Heart left ventricle (tissue), 16 donors: ENCODE data around the gene CENPC. TPM values are rescaled to one million over a fixed set of nuclear protein-coding genes. Genes with fewer than 3 reads are reported as not detected.
"Not testable (repeated sequence)": the region's sequence is repeated elsewhere in the genome, so short reads cannot be mapped to it uniquely, and the experiment has no call there.

Experiments
- ATAC-seq, 4 donors: fragments of 200-7000 bp; cut with Tn5 transposase; one replicate each; pipeline ENCODE4 v1.9.1; 2020 to 2022; ENCODE audit warnings: moderate library complexity in 4 of 4, mild to moderate bottlenecking in 3 of 4, moderate number of reproducible peaks in 1 of 4
- DNase-seq, 5 donors: peaks; one replicate each; pipeline ENCODE4 v3.0.0-alpha.2; 2020
- H3K27ac ChIP-seq, 12 donors: fragments of 200-600 bp; sonication (generic) in 4 of 12; one replicate each; pipeline versions ENCODE4 v1.5.0 to v1.8.0; 2016 to 2022; ENCODE audit warnings: mild to moderate bottlenecking in 2 of 12
- H3K27me3 ChIP-seq, 9 donors: fragments of 200-600 bp; sonication (generic) in 2 of 9; one replicate each; pipeline versions ENCODE4 v1.5.1 to v1.8.0; 2016 to 2022; ENCODE audit warnings: mild to moderate bottlenecking in 3 of 9
- H3K36me3 ChIP-seq, 9 donors: fragments of 200-600 bp; sonication (generic) in 2 of 9; one replicate each; pipeline versions ENCODE4 v1.5.0 to v1.8.0; 2018 to 2022; ENCODE audit warnings: mild to moderate bottlenecking in 2 of 9
- H3K4me1 ChIP-seq, 12 donors: fragments of 200-600 bp; sonication (generic) in 4 of 12; one replicate each; pipeline versions ENCODE4 v1.5.0 to v1.8.0; 2016 to 2022; ENCODE audit warnings: mild to moderate bottlenecking in 3 of 12
- H3K4me3 ChIP-seq, 12 donors: fragments of 200-600 bp; sonication (generic) in 4 of 12; one replicate each; pipeline versions ENCODE4 v1.5.0 to v1.8.0; 2017 to 2022; ENCODE audit warnings: mild to moderate bottlenecking in 9 of 12, moderate library complexity in 4 of 12
- H3K9me3 ChIP-seq, 12 donors: fragments of 200-600 bp; sonication (generic) in 4 of 12; one replicate each; pipeline versions ENCODE4 v1.5.0 to v1.8.0; 2016 to 2022; ENCODE audit warnings: mild to moderate bottlenecking in 1 of 12
- POLR2A ChIP-seq, 2 donors: fragments of 450-650 bp; IDR thresholded peaks; one replicate each; pipeline ENCODE4 v1.6.1; 2017; ENCODE audit warnings: antibody characterized with exemption in 2 of 2, mild to moderate bottlenecking in 2 of 2, moderate library complexity in 2 of 2
- WGBS, 4 donors: extraction: QIAGEN DNeasy Blood & Tissue Kit in 2 of 4; methylation state at CpG; one replicate each; pipeline versions ENCODE4 v1.1.5 to v1.1.7; 2013 to 2018; 5-methylcytosine and 5-hydroxymethylcytosine counted together
- intact Hi-C, 10 donors: fragments of 100-400 bp; cut with DNase I; formaldehyde crosslinking; loops; one replicate each; pipeline versions ENCODE4 v1.11.1 to v1.14.2; 2022
- polyA plus RNA-seq, 2 donors: library from polyadenylated mRNA; stranded (reverse); fragments of 200-250 nt; gene quantifications; one replicate each; pipeline ENCODE4 v1.2.3, GENCODE V29; 2013
- total RNA-seq, 9 donors: library from RNA; depleted of rRNA in 2 of 9; stranded (reverse); fragments of >200 nt in 2 of 9; fragmentation: NEBNext Ultra II Directional in 3 of 9; extraction: Animal tissue kit (Norgen Biotek cat#: 25700) in 3 of 9; gene quantifications; one replicate each; pipeline versions ENCODE4 v1.1.0 to v1.2.4, GENCODE V29; 2016 to 2023
- TF ChIP-seq, protein P1 (sequence below), 12 donors: fragments of 200-600 bp; sonication (generic) in 4 of 12; IDR thresholded peaks; one replicate each; pipeline versions ENCODE4 v1.5.0 to v1.8.0; 2018 to 2022; ENCODE audit warnings: antibody characterized with exemption in 12 of 12, mild to moderate bottlenecking in 5 of 12
- donor health status: ischemic (EF 13 %, LVEDD 7.1; RV severe dilation, severe dysfunction).
- donor health status: healthy with polysubstance abuse.
- donor health status: DM: no; HTN: yes; CAD: no.
- donor health status: DM: no; HTN: no; CAD: no.
- donor health status: ischemic (EF 25% LVEDD 6.9; RV normal size, moderate dysfunction).
- donor health status: ischemic (EF 25% LVEDD 5.7; RV mildly dilated, moderate dysfunction).
- donor health status: healthy.
- donor health status: DM: yes; HTN: yes; CAD: no.
- donor health status: ischemic (EF 35%, LVEDD 5.7; RV mildly dilated, moderate dysfunction).
- donor health status: nonischemic (EF 11% LVEDD 7.7; RV severe dilation, severe dysfunction).
- donor health status: DM: yes; HTN: yes; CAD: no.
- donor health status: PGD.
- donor health status: ischemic (EF 29% LVEDD 5.4; RV normal size, mild dysfunction).
- donor health status: nonischemic (EF 23%, LVEDD 6.1; RV moderate dilation, normal function).

Gene CENPC
- total and polyA plus RNA-seq, 11 donors = 2.6 to 16.7 (median 8.2) TPM

DNA sequence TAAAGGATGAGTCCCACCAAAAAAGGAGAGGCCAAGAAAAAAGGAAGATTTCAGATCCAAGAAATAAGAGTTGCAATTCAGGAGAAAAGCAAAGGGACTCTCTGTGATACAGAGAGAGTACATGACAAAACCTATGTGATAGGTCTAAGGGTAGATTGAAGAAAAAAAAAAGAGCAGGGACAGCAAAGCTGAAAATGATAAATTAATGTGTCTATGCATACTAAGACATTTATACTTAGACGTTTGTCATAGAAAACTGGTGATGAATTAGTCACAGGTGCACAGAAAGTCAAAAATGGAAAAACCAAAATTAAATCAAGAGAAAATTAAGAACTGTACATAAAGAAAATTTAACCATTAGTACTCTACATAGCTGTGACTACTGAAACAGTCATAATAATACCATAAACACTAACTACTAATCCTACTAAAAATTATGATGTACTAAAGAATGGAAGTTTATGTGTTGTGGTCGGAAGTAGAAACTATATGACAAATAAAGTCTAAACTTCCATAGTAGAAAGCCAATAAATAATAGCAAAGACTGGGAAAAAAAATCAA, 9.9 kb downstream of the CENPC start:
- Histone ChIP-seq H3K27me3 (no peaks in the 10 kb centered on the region), H3K4me1 (no peaks in the 10 kb centered on the region), H3K9me3 (peaks cover 0 to 11% (median 0%) of the 10 kb centered on the region in 12 donors), H3K27ac (no peak overlapping the region), H3K4me3 (no peak overlapping the region), H3K36me3 (peaks cover 0 to 95% (median 88%) of the 10 kb centered on the region in 9 donors)
- WGBS, 4 donors = 86 to 92% (median 88%) methylated on average over 2 of the region's 2 CpGs
- TF ChIP-seq POLR2A (IDR thresholded peaks at IDR 0.05) = no peak
- TF ChIP-seq, protein P1, sequence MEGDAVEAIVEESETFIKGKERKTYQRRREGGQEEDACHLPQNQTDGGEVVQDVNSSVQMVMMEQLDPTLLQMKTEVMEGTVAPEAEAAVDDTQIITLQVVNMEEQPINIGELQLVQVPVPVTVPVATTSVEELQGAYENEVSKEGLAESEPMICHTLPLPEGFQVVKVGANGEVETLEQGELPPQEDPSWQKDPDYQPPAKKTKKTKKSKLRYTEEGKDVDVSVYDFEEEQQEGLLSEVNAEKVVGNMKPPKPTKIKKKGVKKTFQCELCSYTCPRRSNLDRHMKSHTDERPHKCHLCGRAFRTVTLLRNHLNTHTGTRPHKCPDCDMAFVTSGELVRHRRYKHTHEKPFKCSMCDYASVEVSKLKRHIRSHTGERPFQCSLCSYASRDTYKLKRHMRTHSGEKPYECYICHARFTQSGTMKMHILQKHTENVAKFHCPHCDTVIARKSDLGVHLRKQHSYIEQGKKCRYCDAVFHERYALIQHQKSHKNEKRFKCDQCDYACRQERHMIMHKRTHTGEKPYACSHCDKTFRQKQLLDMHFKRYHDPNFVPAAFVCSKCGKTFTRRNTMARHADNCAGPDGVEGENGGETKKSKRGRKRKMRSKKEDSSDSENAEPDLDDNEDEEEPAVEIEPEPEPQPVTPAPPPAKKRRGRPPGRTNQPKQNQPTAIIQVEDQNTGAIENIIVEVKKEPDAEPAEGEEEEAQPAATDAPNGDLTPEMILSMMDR (IDR thresholded peaks at IDR 0.05) = no peak
- ATAC-seq (no peak), DNase-seq (no peak)
- intact Hi-C loops = no loop called here

DNA sequence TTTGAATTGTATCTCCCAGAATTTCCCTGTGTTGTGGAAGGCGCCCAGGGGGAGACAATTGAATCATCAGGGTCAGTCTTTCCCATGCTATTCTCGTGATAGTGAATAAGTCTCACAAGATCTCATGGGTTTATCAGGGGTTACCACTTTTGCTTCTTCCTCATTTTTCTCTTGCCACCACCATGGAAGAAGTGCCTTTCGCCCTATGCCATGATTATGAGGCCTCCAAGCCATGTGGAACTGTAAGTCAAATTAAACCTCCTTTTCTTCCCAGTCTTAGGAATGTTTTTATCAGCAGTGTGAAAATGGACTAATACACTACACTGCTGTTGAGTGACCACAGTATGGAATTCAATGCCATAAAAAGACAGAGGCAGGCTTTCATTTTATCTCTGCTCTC, 12.2 kb downstream of the CENPC start:
- no peak overlapping the region for H3K4me3 ChIP-seq
- no peak for ATAC-seq
- no peak for DNase-seq
- no peaks in the 10 kb centered on the region for H3K27me3 ChIP-seq
- 94 to 99% (median 98%) methylated on average over 3 of the region's 3 CpGs for WGBS, 4 donors
- no peak overlapping the region for H3K27ac ChIP-seq
- H3K4me1 ChIP-seq = peaks cover 0 to 5% (median 0%) of the 10 kb centered on the region in 12 donors
- intact Hi-C loops = no loop called here
- TF ChIP-seq POLR2A (IDR thresholded peaks at IDR 0.05) = no peak
- TF ChIP-seq, protein P1 (IDR thresholded peaks at IDR 0.05) = no peak
- H3K36me3 ChIP-seq = peaks cover 0 to 95% (median 87%) of the 10 kb centered on the region in 9 donors
- peaks cover 0 to 11% (median 0%) of the 10 kb centered on the region in 12 donors for H3K9me3 ChIP-seq

DNA sequence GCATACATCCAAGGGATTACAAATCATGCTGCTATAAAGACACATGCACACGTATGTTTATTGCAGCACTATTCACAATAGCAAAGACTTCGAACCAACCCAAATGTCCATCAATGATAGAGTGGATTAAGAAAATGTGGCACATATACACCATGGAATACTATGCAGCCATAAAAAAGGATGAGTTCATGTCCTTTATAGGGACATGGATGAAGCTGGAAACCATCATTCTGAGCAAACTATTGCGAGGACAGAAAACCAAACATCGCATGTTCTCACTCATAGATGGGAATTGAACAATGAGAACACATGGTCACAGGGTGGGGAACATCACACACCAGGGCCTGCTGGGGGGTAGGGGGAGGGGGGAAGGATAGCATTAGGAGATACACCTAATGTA, 12.9 kb downstream of the CENPC start:
- ATAC-seq, DNase-seq, intact Hi-C loops, H3K27ac ChIP-seq, H3K4me1 ChIP-seq, H3K27me3 ChIP-seq, H3K4me3 ChIP-seq: not testable (repeated sequence)
- Histone ChIP-seq H3K9me3 (peaks cover 0 to 11% (median 0%) of the 10 kb centered on the region in 12 donors), H3K36me3 (peaks cover 0 to 92% (median 79%) of the 10 kb centered on the region in 9 donors)
- WGBS, 4 donors = 86 to 98% (median 96%) methylated on average over 4 of the region's 4 CpGs

DNA sequence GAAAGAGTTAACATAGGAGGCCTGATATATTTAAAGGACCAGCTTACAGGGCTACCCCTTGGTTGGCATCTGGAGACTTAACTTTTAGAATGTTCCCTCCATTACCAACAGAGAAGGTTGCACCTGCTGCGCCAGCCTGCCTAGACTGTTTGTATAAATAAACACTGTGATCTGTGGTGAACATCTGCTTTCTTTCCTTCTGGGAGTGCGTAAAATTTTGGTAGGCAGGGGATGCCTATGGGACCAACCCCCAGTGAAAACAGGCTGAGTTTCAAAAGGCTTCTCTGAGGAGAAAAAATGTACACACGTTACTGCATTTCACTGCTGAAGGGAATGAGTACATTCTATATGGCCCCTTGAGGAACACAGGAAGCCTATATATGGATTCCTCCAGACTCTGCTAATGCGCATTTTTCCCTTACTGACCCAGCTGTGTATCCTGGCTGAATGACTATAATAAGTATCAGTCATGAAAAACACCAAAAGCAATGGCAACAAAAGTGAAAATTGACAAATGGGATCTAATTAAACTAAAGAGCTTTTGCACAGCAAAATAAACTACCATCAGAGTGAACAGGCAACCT, 13.8 kb downstream of the CENPC start:
- H3K4me1 ChIP-seq = peaks cover 0 to 9% (median 0%) of the 10 kb centered on the region in 12 donors
- peaks cover 0 to 11% (median 0%) of the 10 kb centered on the region in 12 donors for H3K9me3 ChIP-seq
- intact Hi-C loops = no loop called here
- no peak for DNase-seq
- WGBS, 4 donors = 83 to 89% (median 87%) methylated on average over 4 of the region's 4 CpGs
- no peak overlapping the region for H3K27ac ChIP-seq
- H3K36me3 ChIP-seq = peaks cover 0 to 88% (median 70%) of the 10 kb centered on the region in 9 donors
- ATAC-seq = no peak
- H3K4me3 ChIP-seq = no peak overlapping the region
- H3K27me3 ChIP-seq = no peaks in the 10 kb centered on the region
- TF ChIP-seq, protein P1 (IDR thresholded peaks at IDR 0.05) = no peak
- TF ChIP-seq POLR2A (IDR thresholded peaks at IDR 0.05) = no peak

DNA sequence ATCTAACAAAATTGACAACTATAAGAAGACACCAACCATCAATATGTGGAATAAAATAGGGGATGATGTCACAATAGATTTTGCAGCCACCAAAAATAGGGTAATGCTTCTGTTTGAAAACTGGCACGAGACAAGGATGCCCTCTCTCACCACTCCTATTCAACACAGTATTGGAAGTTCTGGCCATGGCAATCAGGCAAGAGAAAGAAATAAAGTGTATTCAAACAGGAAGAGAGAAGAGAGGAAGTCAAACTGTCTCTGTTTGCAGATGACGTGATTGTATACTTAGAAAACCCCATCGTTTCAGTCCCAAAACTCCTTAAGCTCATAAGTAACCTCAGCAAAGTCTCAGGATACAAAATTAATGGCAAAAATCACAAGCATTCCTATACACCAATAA, 21.2 kb downstream of the CENPC start:
- H3K4me3 ChIP-seq, ATAC-seq, H3K27me3 ChIP-seq, H3K9me3 ChIP-seq, DNase-seq, intact Hi-C loops, H3K27ac ChIP-seq: not testable (repeated sequence)
- WGBS, 4 donors = 76 to 86% (median 78%) methylated on average over 2 to 3 of the region's 3 CpGs
- H3K4me1 ChIP-seq = peaks cover 0 to 23% (median 0%) of the 10 kb centered on the region in 12 donors
- H3K36me3 ChIP-seq = peaks cover 0 to 28% (median 23%) of the 10 kb centered on the region in 9 donors
